ENCODE results near the gene EML4. TPM values are rescaled to one million over a fixed set of nuclear protein-coding genes. Genes with fewer than 3 reads are reported as not detected.

The EML4 gene
- total RNA-seq, 4 donors from 2014 or later = 3.0 to 5.0 (median 4.6) TPM

- Histone ChIP-seq H3K36me3 (no peaks in the 10 kb centered on the region), H3K9me3 (no peaks in the 10 kb centered on the region), H3K27ac (no peak overlapping the region), H3K4me1 (peaks cover under 1 to 4% of the 10 kb centered on the region in 2 donors), H3K27me3 (no peaks in the 10 kb centered on the region), H3K4me3 (no peak overlapping the region)
- in situ Hi-C loops (cut with MboI; ENCODE audit: low sequenced_read_pairs in 4 of 4) = no loop called here
- no peak for TF ChIP-seq CTCF (IDR thresholded peaks at IDR 0.05 in 4 of 5, conservative IDR thresholded peaks at IDR 0.05 in 1 of 5)
- TF ChIP-seq POLR2A (IDR thresholded peaks at IDR 0.05) = no peak
- intact Hi-C loops (cut with DNase I; ENCODE audit: low total_unique reads) = no loop called here
- DNase-seq (no peak), ATAC-seq (no peak)
Measured at GRCh38 chr2:42219160-42219559, 50.0 kb downstream of the EML4 start.

- Histone ChIP-seq H3K9me3 (no peaks in the 10 kb centered on the region), H3K27ac (no peak overlapping the region), H3K27me3 (no peaks in the 10 kb centered on the region), H3K36me3 (no peaks in the 10 kb centered on the region), H3K4me1 (peaks cover 3 to 4% of the 10 kb centered on the region in 2 donors), H3K4me3 (no peak overlapping the region)
- in situ Hi-C loops (cut with MboI; ENCODE audit: low sequenced_read_pairs in 4 of 4) = no loop called here
- ATAC-seq = no peak
- TF ChIP-seq CTCF (IDR thresholded peaks at IDR 0.05 in 4 of 5, conservative IDR thresholded peaks at IDR 0.05 in 1 of 5) = no peak
- no peak for TF ChIP-seq POLR2A (IDR thresholded peaks at IDR 0.05)
- intact Hi-C loops (cut with DNase I; ENCODE audit: low total_unique reads) = no loop called here
- no peak for DNase-seq
Measured at GRCh38 chr2:42220566-42220965, 51.4 kb downstream of the EML4 start.

DNA sequence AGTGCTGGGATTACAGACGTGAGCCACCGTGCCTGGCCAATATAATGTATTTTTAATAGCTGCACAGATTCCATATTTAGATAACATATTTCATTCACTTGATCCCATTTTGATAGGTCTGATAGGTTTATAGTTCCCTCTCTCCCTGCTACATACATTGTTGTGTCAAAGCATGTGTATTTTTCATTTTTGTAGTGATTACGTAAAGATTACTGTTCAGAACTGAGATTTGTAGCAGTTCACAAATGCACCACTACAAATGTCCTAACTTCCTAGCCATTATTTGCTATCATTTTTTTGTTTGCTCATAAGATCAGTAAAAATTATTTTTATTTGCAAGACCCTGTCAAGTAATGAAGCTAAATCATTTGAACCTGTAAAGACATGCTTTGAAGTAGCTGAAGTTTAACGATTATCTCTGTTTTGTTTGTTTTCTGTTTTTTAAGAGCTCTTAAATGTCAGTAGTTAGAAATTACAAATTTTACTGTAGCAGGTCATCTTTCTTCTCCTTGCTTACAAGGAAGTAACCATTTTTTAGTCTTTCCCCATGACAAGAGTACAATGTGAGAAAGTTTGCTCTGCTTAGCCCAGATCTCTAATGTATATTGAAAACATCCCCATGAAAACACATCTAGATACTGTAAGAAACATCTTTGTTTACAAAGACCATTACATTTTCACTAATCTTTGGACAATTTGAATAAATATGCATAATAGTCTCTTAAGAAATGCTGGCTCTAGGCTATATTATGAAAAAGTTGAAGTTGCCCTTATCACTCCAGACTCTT is 54.1 kb downstream of the EML4 start:
- Histone ChIP-seq H3K27me3 (no peaks in the 10 kb centered on the region), H3K27ac (no peak overlapping the region)
- in situ Hi-C loops (cut with MboI; ENCODE audit: low sequenced_read_pairs in 4 of 4) = no loop called here

GRCh38 chr2:42223855-42224268 is 54.7 kb downstream of the EML4 start:
- TF ChIP-seq CTCF (IDR thresholded peaks at IDR 0.05 in 4 of 5, conservative IDR thresholded peaks at IDR 0.05 in 1 of 5) (no peak), POLR2A (IDR thresholded peaks at IDR 0.05) (no peak)
- Histone ChIP-seq H3K27ac (no peak overlapping the region), H3K36me3 (no peaks in the 10 kb centered on the region), H3K27me3 (no peaks in the 10 kb centered on the region), H3K4me3 (no peak overlapping the region), H3K4me1 (peaks cover 3 to 4% of the 10 kb centered on the region in 2 donors), H3K9me3 (no peaks in the 10 kb centered on the region)
- no peak for DNase-seq
- no peak for ATAC-seq
- intact Hi-C loops (cut with DNase I; ENCODE audit: low total_unique reads) = no loop called here
- in situ Hi-C loops (cut with MboI; ENCODE audit: low sequenced_read_pairs in 4 of 4) = no loop called here

More for the DNA sequence above, 54.1 kb downstream of the EML4 start:
- DNase-seq (no peak), ATAC-seq (no peak)
- H3K9me3 ChIP-seq = no peaks in the 10 kb centered on the region
- H3K36me3 ChIP-seq = no peaks in the 10 kb centered on the region
- TF ChIP-seq POLR2A (IDR thresholded peaks at IDR 0.05) (no peak), CTCF (IDR thresholded peaks at IDR 0.05 in 4 of 5, conservative IDR thresholded peaks at IDR 0.05 in 1 of 5) (no peak)
- no peak overlapping the region for H3K4me3 ChIP-seq
- H3K4me1 ChIP-seq = peaks cover 3 to 4% of the 10 kb centered on the region in 2 donors
- intact Hi-C loops (cut with DNase I; ENCODE audit: low total_unique reads) = no loop called here

All from gastrocnemius medialis (tissue), 4 donors.